HepG2 (cell line): ENCODE results near the gene ZFP1. TPM values are rescaled to one million over a fixed set of nuclear protein-coding genes. Genes with fewer than 3 reads are reported as not detected.

Experiments
- BRF2 ChIP-seq: sonication (generic); formaldehyde crosslinking; IDR thresholded peaks from 2 replicates; pipeline ENCODE4 v1.8.1; 2022; ENCODE audit warnings: mild to moderate bottlenecking, missing genetic modification reagents
- CERS6 ChIP-seq: sonication (generic); formaldehyde crosslinking; IDR thresholded peaks from 2 replicates; pipeline ENCODE4 v1.5.0; 2020; ENCODE audit warnings: missing genetic modification reagents
- GABPA ChIP-seq, 2 experiments: IDR thresholded peaks; 2 replicates each; pipeline ENCODE4 v1.6.1; 2011 to 2016; ENCODE audit warnings: low read depth in 2 of 2, low read length in 1 of 2, missing biosample characterization in 1 of 2, missing genetic modification characterization in 1 of 2
- HIVEP1 ChIP-seq: sonication (generic); formaldehyde crosslinking; IDR thresholded peaks from 2 replicates; pipeline ENCODE4 v1.4.0; 2020; ENCODE audit warnings: mild to moderate bottlenecking, missing genetic modification reagents
- KDM3A ChIP-seq: IDR thresholded peaks from 2 replicates; pipeline ENCODE4 v1.6.1; 2018; ENCODE audit warnings: low read depth, missing compliant biosample characterization
- KLF12 ChIP-seq: sonication (generic); formaldehyde crosslinking; IDR thresholded peaks from 2 replicates; pipeline ENCODE4 v1.4.0; 2020; ENCODE audit warnings: missing genetic modification reagents, borderline replicate concordance
- MYPOP ChIP-seq: sonication (generic); formaldehyde crosslinking; IDR thresholded peaks from 2 replicates; pipeline ENCODE4 v1.8.1; 2023; ENCODE audit warnings: mild to moderate bottlenecking, moderate library complexity, missing genetic modification reagents
- NONO ChIP-seq, 2 experiments: fragments of 450-650 bp in 1 of 2; sonication (generic) in 1 of 2; formaldehyde crosslinking in 1 of 2; IDR thresholded peaks in 1 of 2; conservative IDR thresholded peaks in 1 of 2; 2 replicates each; pipeline versions ENCODE4 v1.6.1 to v1.8.0; 2017 to 2022; ENCODE audit warnings: mild to moderate bottlenecking in 1 of 2, missing genetic modification reagents in 1 of 2, moderate library complexity in 1 of 2
- PAWR ChIP-seq: sonication (generic); formaldehyde crosslinking; IDR thresholded peaks from 2 replicates; pipeline ENCODE4 v1.4.0; 2020; ENCODE audit warnings: missing genetic modification reagents, mild to moderate bottlenecking, borderline replicate concordance
- POLR2AphosphoS2 ChIP-seq: IDR thresholded peaks from 2 replicates; pipeline ENCODE4 v1.6.1; 2011; ENCODE audit warnings: low read depth, low read length, improper control_type of control experiment
- SKI ChIP-seq: fragments of 450-650 bp; IDR thresholded peaks from one replicate; pipeline ENCODE4 v1.6.1; 2018; ENCODE audit warnings: mild to moderate bottlenecking; ENCODE audit not compliant: partially characterized antibody
- SMAD1 ChIP-seq: sonication (generic); formaldehyde crosslinking; IDR thresholded peaks from 2 replicates; pipeline ENCODE4 v1.4.0; 2020; ENCODE audit warnings: missing genetic modification reagents, low read depth, mild to moderate bottlenecking, borderline replicate concordance
- SNAI1 ChIP-seq: sonication (generic); formaldehyde crosslinking; IDR thresholded peaks from 2 replicates; pipeline ENCODE4 v1.5.0; 2020; ENCODE audit warnings: mild to moderate bottlenecking, missing genetic modification reagents, borderline replicate concordance
- YEATS2 ChIP-seq: sonication (generic); formaldehyde crosslinking; IDR thresholded peaks from 2 replicates; pipeline ENCODE4 v1.4.0; 2020; ENCODE audit warnings: missing genetic modification reagents, borderline replicate concordance
- ZBTB3 ChIP-seq: sonication (generic); formaldehyde crosslinking; IDR thresholded peaks from 2 replicates; pipeline ENCODE4 v1.4.0; 2020; ENCODE audit warnings: low read depth, mild to moderate bottlenecking, moderate library complexity, missing genetic modification reagents, borderline replicate concordance
- ZNF256 ChIP-seq: sonication (generic); formaldehyde crosslinking; conservative IDR thresholded peaks from 2 replicates; pipeline ENCODE4 v1.4.0; 2020; ENCODE audit warnings: missing genetic modification reagents
- ZNF567 ChIP-seq: sonication (generic); formaldehyde crosslinking; IDR thresholded peaks from 2 replicates; pipeline ENCODE4 v1.8.1; 2023; ENCODE audit warnings: mild to moderate bottlenecking, missing genetic modification reagents, borderline replicate concordance
- polyA plus RNA-seq, 8 experiments: library from polyadenylated mRNA; depleted of rRNA in 3 of 8; stranded (reverse) in 7 of 8; unstranded in 1 of 8; fragments of >200 nt; fragmentation: Illumina TruSeq in 4 of 8; extraction: Trizol in 4 of 8; gene quantifications; 2 replicates each; pipeline versions ENCODE4 v1.2.1 to v1.2.3, GENCODE V29; 2011 to 2016; ENCODE audit warnings: low read depth in 4 of 8, missing spikeins in 1 of 8, mixed read lengths in 1 of 8; ENCODE audit not compliant: insufficient read depth in 1 of 8
- total RNA-seq, 5 experiments: library from RNA; depleted of rRNA; stranded (reverse); fragments of >200 nt; fragmentation: Illumina TruSeq; extraction: Trizol; gene quantifications; 2 replicates each; pipeline ENCODE4 v1.2.3, GENCODE V29; 2016; ENCODE audit warnings: low read depth in 1 of 5
- TF ChIP-seq, protein P1 (sequence below): sonication (generic); formaldehyde crosslinking; IDR thresholded peaks from 2 replicates; pipeline ENCODE4 v1.5.0; 2020; ENCODE audit warnings: mild to moderate bottlenecking, missing genetic modification reagents
- TF ChIP-seq, protein P2 (sequence below), 2 experiments: sonication (generic) in 1 of 2; formaldehyde crosslinking in 1 of 2; IDR thresholded peaks; 2 replicates each; pipeline versions ENCODE4 v1.4.0 to v1.6.1; 2018 to 2020; ENCODE audit warnings: missing genetic modification reagents in 2 of 2, borderline replicate concordance in 1 of 2, low read depth in 1 of 2, mild to moderate bottlenecking in 1 of 2, missing biosample characterization in 1 of 2

The ZFP1 gene
- total and polyA plus RNA-seq, 2 of the 13 experiments (the other 11 are each of a cell fraction or from before 2014, with no cell fraction given), result 8.3 to 14.0 TPM

- TF ChIP-seq POLR2AphosphoS2 (no peak), ZBTB3 (CRISPR knock-in tag) (no peak), GABPA (IDR thresholded peaks at IDR 0.05; ENCODE audit: low read depth, low read length) (no peak), GABPA (CRISPR knock-in tag; IDR thresholded peaks at IDR 0.05; ENCODE audit: low read depth) (peak; percentile 48), ZNF567 (CRISPR knock-in tag) (peak; percentile 96), SMAD1 (CRISPR knock-in tag) (peak; percentile 97; the same call in 1 of the 2 replicates), NONO (IDR thresholded peaks at IDR 0.05) (no peak), NONO (CRISPR knock-in tag; conservative IDR thresholded peaks at IDR 0.05) (peak; percentile 96), PAWR (CRISPR knock-in tag) (no peak), SKI (peak; percentile 63), YEATS2 (CRISPR knock-in tag) (peak; percentile 61; the same call in 1 of the 2 replicates), MYPOP (CRISPR knock-in tag) (peak; percentile 77; the same call in 1 of the 2 replicates), KDM3A (CRISPR knock-in tag) (peak; percentile 88), ZNF256 (CRISPR knock-in tag) (peak; percentile 83), CERS6 (CRISPR knock-in tag) (0 out of 2 replicates have a peak, but pooled peaks have one; percentile 63), KLF12 (peak; percentile 87), SNAI1 (CRISPR knock-in tag) (no peak), BRF2 (CRISPR knock-in tag) (peak; percentile 42; the same call in 1 of the 2 replicates), HIVEP1 (peak; percentile 88)
- TF ChIP-seq, protein P1, sequence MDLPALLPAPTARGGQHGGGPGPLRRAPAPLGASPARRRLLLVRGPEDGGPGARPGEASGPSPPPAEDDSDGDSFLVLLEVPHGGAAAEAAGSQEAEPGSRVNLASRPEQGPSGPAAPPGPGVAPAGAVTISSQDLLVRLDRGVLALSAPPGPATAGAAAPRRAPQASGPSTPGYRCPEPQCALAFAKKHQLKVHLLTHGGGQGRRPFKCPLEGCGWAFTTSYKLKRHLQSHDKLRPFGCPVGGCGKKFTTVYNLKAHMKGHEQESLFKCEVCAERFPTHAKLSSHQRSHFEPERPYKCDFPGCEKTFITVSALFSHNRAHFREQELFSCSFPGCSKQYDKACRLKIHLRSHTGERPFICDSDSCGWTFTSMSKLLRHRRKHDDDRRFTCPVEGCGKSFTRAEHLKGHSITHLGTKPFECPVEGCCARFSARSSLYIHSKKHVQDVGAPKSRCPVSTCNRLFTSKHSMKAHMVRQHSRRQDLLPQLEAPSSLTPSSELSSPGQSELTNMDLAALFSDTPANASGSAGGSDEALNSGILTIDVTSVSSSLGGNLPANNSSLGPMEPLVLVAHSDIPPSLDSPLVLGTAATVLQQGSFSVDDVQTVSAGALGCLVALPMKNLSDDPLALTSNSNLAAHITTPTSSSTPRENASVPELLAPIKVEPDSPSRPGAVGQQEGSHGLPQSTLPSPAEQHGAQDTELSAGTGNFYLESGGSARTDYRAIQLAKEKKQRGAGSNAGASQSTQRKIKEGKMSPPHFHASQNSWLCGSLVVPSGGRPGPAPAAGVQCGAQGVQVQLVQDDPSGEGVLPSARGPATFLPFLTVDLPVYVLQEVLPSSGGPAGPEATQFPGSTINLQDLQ (CRISPR knock-in tag), result 0 out of 2 replicates have a peak, but pooled peaks have one; percentile 8
- TF ChIP-seq, protein P2, sequence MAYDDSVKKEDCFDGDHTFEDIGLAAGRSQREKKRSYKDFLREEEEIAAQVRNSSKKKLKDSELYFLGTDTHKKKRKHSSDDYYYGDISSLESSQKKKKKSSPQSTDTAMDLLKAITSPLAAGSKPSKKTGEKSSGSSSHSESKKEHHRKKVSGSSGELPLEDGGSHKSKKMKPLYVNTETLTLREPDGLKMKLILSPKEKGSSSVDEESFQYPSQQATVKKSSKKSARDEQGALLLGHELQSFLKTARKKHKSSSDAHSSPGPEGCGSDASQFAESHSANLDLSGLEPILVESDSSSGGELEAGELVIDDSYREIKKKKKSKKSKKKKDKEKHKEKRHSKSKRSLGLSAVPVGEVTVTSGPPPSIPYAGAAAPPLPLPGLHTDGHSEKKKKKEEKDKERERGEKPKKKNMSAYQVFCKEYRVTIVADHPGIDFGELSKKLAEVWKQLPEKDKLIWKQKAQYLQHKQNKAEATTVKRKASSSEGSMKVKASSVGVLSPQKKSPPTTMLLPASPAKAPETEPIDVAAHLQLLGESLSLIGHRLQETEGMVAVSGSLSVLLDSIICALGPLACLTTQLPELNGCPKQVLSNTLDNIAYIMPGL (CRISPR knock-in tag; IDR thresholded peaks at IDR 0.05; ENCODE audit: borderline replicate concordance in 1 of 2, low read depth in 1 of 2), result peak; percentile 82 to 93
These were observed at the start of gene ZFP1 (continued) for GRCh38 chr16:75148311-75149195.
